HTR-8/SVneo (cell line): ENCODE results near the gene HHAT.

Experiments
- DNase-seq: peaks from one replicate; pipeline ENCODE4 v3.0.0; 2011; ENCODE audit warnings: low spot score, mixed read lengths; ENCODE audit not compliant: insufficient read length
- FAIRE-seq: peaks from 2 replicates; lab custom pipeline; 2011; peaks lifted over from hg19 to GRCh38; lab: Jason Lieb, UNC

The HHAT gene

DNA sequence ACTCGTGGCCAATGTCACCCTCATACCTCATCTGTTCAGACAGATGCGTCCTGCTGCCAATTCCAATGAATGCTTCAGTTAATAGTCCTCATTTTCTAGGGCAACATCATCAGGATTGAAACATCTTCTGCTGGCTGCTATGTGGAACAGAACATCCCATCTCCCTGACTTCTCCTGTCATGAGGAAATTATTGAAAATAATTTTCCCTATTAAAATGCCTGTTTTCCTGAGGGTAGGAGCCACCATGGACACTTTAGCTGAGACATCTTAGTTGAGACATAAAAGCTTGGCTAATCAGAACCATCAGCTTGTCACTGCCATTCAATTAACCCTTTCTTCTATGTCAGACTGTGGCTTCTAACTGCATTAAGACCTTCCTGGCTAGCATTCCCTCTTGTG is 396.1 kb downstream of the HHAT start:
- DNase-seq (no peak), FAIRE-seq (no peak)
